HEK293 (cell line): Measurements from ENCODE around the gene CABP4.

ENCODE experiments used
- CTCF ChIA-PET: fragments of 350-600 bp; formaldehyde crosslinking; extraction: SDS; loops from one replicate; lab custom pipeline; 2021; ENCODE audit warnings: antibody characterized with exemption; lab: Yijun Ruan, JAX
- POLR2A ChIA-PET: fragments of 300-600 bp; formaldehyde crosslinking; extraction: SDS; loops from one replicate; lab custom pipeline; 2020; ENCODE audit warnings: antibody characterized with exemption, inconsistent platforms; lab: Yijun Ruan, JAX
- H3K27ac ChIP-seq: fragments of 200-500 bp; sonication (Bioruptor generic); 2 replicates; pipeline ENCODE4 v1.5.1; 2014; ENCODE audit warnings: low read depth, low read length, control low read depth, inconsistent platforms; ENCODE audit errors: extremely low read depth
- H3K36me3 ChIP-seq, 2 experiments: fragments of 200-500 bp in 1 of 2; sonication (Bioruptor generic) in 1 of 2; 1 replicate in 1 of 2; 2 replicates in 1 of 2; pipeline ENCODE4 v1.5.1; 2014 to 2017; ENCODE audit warnings: inconsistent platforms in 2 of 2, low read length in 2 of 2; ENCODE audit not compliant: control insufficient read depth in 2 of 2, insufficient read depth in 1 of 2
- H3K4me1 ChIP-seq: fragments of 200-500 bp; sonication (Bioruptor generic); 2 replicates; pipeline ENCODE4 v1.5.1; 2014; ENCODE audit warnings: mild to moderate bottlenecking, low read length, inconsistent platforms; ENCODE audit not compliant: control insufficient read depth, insufficient read depth
- H3K4me3 ChIP-seq: 2 replicates; pipeline ENCODE4 v1.5.1; 2011; ENCODE audit warnings: low read depth, mild to moderate bottlenecking, control low read depth, low read length, moderate library complexity
- H3K9me3 ChIP-seq: fragments of 200-500 bp; sonication (Bioruptor generic); 2 replicates; pipeline ENCODE4 v1.5.1; 2014; ENCODE audit warnings: low read depth, low read length, inconsistent platforms; ENCODE audit not compliant: control insufficient read depth, insufficient read depth
- SETDB1 ChIP-seq: IDR thresholded peaks from one replicate; pipeline ENCODE4 v1.6.1; 2017; ENCODE audit warnings: mild to moderate bottlenecking, low read length, moderate library complexity, mixed read lengths; ENCODE audit not compliant: insufficient read length
- YY2 ChIP-seq: fragments of 450-650 bp; formaldehyde crosslinking; IDR thresholded peaks from 2 replicates; pipeline ENCODE4 v1.5.1; 2016; ENCODE audit warnings: missing biosample characterization, missing genetic modification characterization
- ZEB2 ChIP-seq: fragments of 450-650 bp; formaldehyde crosslinking; IDR thresholded peaks from 2 replicates; pipeline ENCODE4 v1.5.1; 2016; ENCODE audit warnings: missing biosample characterization, missing genetic modification characterization
- ZNF133 ChIP-seq: fragments of 450-650 bp; formaldehyde crosslinking; IDR thresholded peaks from 2 replicates; pipeline ENCODE4 v1.5.1; 2016; ENCODE audit warnings: missing biosample characterization, missing genetic modification characterization
- ZNF138 ChIP-seq: fragments of 450-650 bp; formaldehyde crosslinking; IDR thresholded peaks from 2 replicates; pipeline ENCODE4 v1.5.1; 2016; ENCODE audit warnings: missing biosample characterization, missing genetic modification characterization, borderline replicate concordance
- ZNF169 ChIP-seq: fragments of 450-650 bp; formaldehyde crosslinking; IDR thresholded peaks from 2 replicates; pipeline ENCODE4 v1.5.1; 2016; ENCODE audit warnings: missing biosample characterization, missing genetic modification characterization
- ZNF2 ChIP-seq: fragments of 450-650 bp; formaldehyde crosslinking; IDR thresholded peaks from 2 replicates; pipeline ENCODE4 v1.5.1; 2016; ENCODE audit warnings: missing biosample characterization, missing genetic modification characterization
- ZNF274 ChIP-seq, 2 experiments: fragments of 200-500 bp in 1 of 2; fragments of 450-650 bp in 1 of 2; sonication (Bioruptor generic) in 1 of 2; formaldehyde crosslinking in 1 of 2; IDR thresholded peaks; 2 replicates each; pipeline versions ENCODE4 v1.5.1 to v1.6.1; 2014 to 2016; ENCODE audit warnings: borderline replicate concordance in 1 of 2, inconsistent platforms in 1 of 2, low read length in 1 of 2, missing biosample characterization in 1 of 2, missing genetic modification characterization in 1 of 2
- ZNF335 ChIP-seq: fragments of 450-650 bp; formaldehyde crosslinking; conservative IDR thresholded peaks from 2 replicates; pipeline ENCODE4 v1.5.1; 2016; ENCODE audit warnings: missing biosample characterization, missing genetic modification characterization
- ZNF391 ChIP-seq: fragments of 450-650 bp; formaldehyde crosslinking; IDR thresholded peaks from 2 replicates; pipeline ENCODE4 v1.5.1; 2016; ENCODE audit warnings: low read depth, missing biosample characterization, missing genetic modification characterization, borderline replicate concordance
- ZNF404 ChIP-seq: fragments of 450-650 bp; formaldehyde crosslinking; IDR thresholded peaks from 2 replicates; pipeline ENCODE4 v1.5.1; 2017; ENCODE audit warnings: missing biosample characterization, missing genetic modification characterization
- ZNF433 ChIP-seq: fragments of 450-650 bp; formaldehyde crosslinking; IDR thresholded peaks from 2 replicates; pipeline ENCODE4 v1.5.1; 2016; ENCODE audit warnings: missing biosample characterization, missing genetic modification characterization, low read depth
- ZNF555 ChIP-seq: fragments of 450-650 bp; formaldehyde crosslinking; conservative IDR thresholded peaks from 2 replicates; pipeline ENCODE4 v1.5.1; 2017; ENCODE audit warnings: missing biosample characterization, mild to moderate bottlenecking, missing genetic modification characterization, inconsistent platforms
- ZNF664 ChIP-seq: fragments of 450-650 bp; formaldehyde crosslinking; IDR thresholded peaks from 2 replicates; pipeline ENCODE4 v1.5.1; 2016; ENCODE audit warnings: missing biosample characterization, missing genetic modification characterization
- ZNF777 ChIP-seq: fragments of 450-650 bp; formaldehyde crosslinking; IDR thresholded peaks from 2 replicates; pipeline ENCODE4 v1.5.1; 2017; ENCODE audit warnings: missing biosample characterization, missing genetic modification characterization, borderline replicate concordance
- ZNF792 ChIP-seq: fragments of 450-650 bp; formaldehyde crosslinking; IDR thresholded peaks from 2 replicates; pipeline ENCODE4 v1.5.1; 2016; ENCODE audit warnings: missing biosample characterization, missing genetic modification characterization
- TF ChIP-seq, protein P1 (sequence below): fragments of 450-650 bp; formaldehyde crosslinking; IDR thresholded peaks from 2 replicates; pipeline ENCODE4 v1.5.1; 2016; ENCODE audit warnings: missing biosample characterization, missing genetic modification characterization
- TF ChIP-seq, protein P2 (sequence below): IDR thresholded peaks from 2 replicates; pipeline ENCODE4 v1.6.1; 2011; ENCODE audit warnings: mild to moderate bottlenecking, low read depth, low read length, borderline replicate concordance
- TF ChIP-seq, protein P3 (sequence below): fragments of 450-650 bp; formaldehyde crosslinking; IDR thresholded peaks from 2 replicates; pipeline ENCODE4 v1.5.1; 2016; ENCODE audit warnings: missing biosample characterization, missing genetic modification characterization
- TF ChIP-seq, protein P4 (sequence below): fragments of 450-650 bp; formaldehyde crosslinking; IDR thresholded peaks from 2 replicates; pipeline ENCODE4 v1.5.1; 2016; ENCODE audit warnings: missing biosample characterization, missing genetic modification characterization

The CABP4 gene

DNA sequence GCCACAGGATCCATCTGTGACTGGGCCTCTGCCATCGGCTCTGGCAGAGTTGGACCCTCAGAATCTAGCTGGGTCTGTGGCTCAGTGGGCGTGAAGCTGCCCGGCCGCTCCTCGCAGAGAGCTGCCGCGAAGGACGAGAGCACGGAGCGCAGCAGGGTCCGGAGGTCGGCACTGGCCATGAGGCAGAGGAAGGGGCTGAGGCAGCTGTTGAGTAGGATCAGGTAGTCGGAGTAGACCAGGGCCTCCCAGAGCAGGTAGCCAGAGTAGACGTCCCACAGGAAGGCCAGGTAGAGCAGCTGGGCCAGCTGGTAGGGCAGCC is 3.5 kb upstream of the CABP4 start:
- H3K27ac ChIP-seq: no peak overlapping the region
- no peaks in the 10 kb centered on the region for H3K36me3 ChIP-seq
- H3K4me3 ChIP-seq: no peak overlapping the region
- TF ChIP-seq ZNF792 (tag by site-specific recombination) (no peak), ZNF777 (tag by site-specific recombination) (no peak), SETDB1 (no peak), YY2 (tag by site-specific recombination) (no peak), ZNF664 (tag by site-specific recombination) (no peak), ZNF133 (tag by site-specific recombination) (no peak), ZNF2 (tag by site-specific recombination) (no peak)
- TF ChIP-seq, protein P1, sequence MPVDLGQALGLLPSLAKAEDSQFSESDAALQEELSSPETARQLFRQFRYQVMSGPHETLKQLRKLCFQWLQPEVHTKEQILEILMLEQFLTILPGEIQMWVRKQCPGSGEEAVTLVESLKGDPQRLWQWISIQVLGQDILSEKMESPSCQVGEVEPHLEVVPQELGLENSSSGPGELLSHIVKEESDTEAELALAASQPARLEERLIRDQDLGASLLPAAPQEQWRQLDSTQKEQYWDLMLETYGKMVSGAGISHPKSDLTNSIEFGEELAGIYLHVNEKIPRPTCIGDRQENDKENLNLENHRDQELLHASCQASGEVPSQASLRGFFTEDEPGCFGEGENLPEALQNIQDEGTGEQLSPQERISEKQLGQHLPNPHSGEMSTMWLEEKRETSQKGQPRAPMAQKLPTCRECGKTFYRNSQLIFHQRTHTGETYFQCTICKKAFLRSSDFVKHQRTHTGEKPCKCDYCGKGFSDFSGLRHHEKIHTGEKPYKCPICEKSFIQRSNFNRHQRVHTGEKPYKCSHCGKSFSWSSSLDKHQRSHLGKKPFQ (tag by site-specific recombination): no peak
- TF ChIP-seq, protein P2, sequence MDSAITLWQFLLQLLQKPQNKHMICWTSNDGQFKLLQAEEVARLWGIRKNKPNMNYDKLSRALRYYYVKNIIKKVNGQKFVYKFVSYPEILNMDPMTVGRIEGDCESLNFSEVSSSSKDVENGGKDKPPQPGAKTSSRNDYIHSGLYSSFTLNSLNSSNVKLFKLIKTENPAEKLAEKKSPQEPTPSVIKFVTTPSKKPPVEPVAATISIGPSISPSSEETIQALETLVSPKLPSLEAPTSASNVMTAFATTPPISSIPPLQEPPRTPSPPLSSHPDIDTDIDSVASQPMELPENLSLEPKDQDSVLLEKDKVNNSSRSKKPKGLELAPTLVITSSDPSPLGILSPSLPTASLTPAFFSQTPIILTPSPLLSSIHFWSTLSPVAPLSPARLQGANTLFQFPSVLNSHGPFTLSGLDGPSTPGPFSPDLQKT: no peak
- ChIA-PET POLR2A (interaction anchor here (1.8 kb wide), 1 partner anchor 15 kb away, joined by 4 read pairs; the partner anchor contains the start of gene PTPRCAP), CTCF (no interaction called here)
- no peaks in the 10 kb centered on the region for H3K9me3 ChIP-seq
- H3K4me1 ChIP-seq: no peaks in the 10 kb centered on the region

DNA sequence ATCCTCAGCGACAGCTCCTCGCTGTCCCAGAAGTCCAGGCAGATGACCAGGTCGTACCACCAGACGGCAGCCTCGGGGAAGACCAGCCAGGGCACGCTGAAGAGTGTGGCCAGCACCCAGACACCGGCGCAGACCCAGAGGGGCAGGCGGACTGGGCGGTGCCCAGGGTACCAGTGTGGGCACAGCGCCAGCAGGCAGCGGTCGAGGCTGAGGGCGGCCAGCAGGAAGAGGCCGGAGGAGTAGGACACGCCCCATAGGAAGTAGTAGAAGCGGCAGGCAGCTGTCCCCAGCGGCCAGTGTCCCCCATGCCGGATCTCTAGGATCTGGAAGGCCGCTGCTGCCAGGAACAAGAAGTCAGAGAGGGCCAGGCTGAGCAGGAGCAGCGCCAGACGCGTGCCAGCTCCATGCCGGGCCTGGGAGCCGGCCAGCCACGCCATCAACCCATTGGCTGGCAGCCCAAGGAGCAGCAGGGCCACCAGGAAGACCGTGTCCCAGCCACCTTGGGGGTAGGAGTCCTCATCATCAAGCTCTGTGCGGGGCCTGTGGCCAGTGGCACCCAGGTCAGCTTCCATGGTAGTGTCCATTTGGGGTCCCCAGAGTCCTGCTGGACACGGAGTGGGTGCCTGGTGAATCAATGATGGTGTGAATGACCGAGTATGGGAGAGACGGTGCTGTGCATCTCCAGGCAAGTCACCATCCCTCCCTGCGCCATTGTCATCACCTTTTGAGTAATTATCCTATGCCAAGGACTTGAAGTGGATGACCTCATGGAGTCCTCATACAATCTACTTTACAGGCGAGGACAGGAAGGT is 2.8 kb upstream of the CABP4 start, which contains the start of gene GPR152:
GPR152 (minus strand) TSS at position 589 of the 812 bp plus-strand sequence; CDS start at position 584, 5 bp downstream.
- CTCF ChIA-PET: no interaction called here
- Histone ChIP-seq H3K36me3 (no peaks in the 10 kb centered on the region), H3K9me3 (no peaks in the 10 kb centered on the region)

DNA sequence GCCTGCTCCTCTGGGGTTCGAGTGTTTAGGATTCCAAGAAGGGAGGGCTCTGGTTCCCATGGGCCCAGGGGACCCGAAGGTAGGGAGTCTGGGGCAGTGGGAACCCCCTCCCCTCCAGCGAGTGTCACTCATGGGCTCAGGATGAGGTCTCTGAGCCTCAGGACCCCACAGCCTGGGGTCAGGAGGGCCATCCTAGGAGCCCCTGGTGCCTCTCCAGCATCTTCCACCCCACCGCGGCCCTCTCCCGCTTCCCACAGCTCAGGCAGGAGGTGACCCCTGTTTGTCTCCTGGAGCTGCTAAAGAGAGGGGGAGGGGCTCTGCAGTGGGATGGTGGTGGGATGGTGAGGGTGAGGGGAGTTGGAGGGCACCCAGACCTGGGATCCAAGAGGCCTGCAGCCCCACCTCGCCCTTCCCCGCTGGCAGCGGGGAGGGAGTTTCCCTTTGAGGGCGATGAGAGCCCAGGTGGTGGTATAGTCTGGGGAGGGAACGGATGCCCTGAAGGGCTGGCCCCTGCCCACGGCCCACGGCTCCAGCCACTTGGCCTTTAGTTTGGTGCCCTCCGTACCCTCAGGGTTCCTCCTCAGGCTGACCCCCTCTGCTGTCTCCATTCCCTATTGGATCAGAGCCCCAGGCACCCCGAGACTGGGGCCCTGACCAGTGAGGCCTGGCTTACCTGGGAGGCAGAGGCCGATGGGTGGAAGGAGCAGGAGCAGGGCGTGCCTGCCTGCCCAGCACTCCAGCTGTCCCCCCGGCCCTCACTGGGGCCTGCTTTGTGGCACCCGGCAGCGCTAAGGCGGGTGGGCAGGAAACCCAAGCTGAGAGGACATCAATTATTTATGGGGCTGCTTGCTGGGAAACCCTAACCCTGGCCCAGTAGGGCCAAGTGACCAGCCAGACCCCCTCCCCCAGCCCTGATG is 1.1 kb upstream of the CABP4 start:
- Histone ChIP-seq H3K4me3 (no peak overlapping the region), H3K4me1 (no peaks in the 10 kb centered on the region), H3K27ac (no peak overlapping the region), H3K9me3 (no peaks in the 10 kb centered on the region), H3K36me3 (no peaks in the 10 kb centered on the region)
- ChIA-PET POLR2A (no interaction called here), CTCF (no interaction called here)
- TF ChIP-seq ZNF133 (tag by site-specific recombination) (no peak), ZNF169 (tag by site-specific recombination) (no peak), ZEB2 (tag by site-specific recombination) (no peak), ZNF138 (tag by site-specific recombination) (no peak), ZNF555 (tag by site-specific recombination) (no peak), ZNF404 (tag by site-specific recombination) (no peak)
- TF ChIP-seq, protein P3, sequence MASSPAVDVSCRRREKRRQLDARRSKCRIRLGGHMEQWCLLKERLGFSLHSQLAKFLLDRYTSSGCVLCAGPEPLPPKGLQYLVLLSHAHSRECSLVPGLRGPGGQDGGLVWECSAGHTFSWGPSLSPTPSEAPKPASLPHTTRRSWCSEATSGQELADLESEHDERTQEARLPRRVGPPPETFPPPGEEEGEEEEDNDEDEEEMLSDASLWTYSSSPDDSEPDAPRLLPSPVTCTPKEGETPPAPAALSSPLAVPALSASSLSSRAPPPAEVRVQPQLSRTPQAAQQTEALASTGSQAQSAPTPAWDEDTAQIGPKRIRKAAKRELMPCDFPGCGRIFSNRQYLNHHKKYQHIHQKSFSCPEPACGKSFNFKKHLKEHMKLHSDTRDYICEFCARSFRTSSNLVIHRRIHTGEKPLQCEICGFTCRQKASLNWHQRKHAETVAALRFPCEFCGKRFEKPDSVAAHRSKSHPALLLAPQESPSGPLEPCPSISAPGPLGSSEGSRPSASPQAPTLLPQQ (tag by site-specific recombination): no peak

More for the DNA sequence above, 2.8 kb upstream of the CABP4 start, which contains the start of gene GPR152:
- POLR2A ChIA-PET: interaction anchor here (0.6 to 1.1 kb wide), 2 partner anchors 50 to 223 kb away, joined by 3 read pairs; partner anchors contain the start of gene PPP1CA
- Histone ChIP-seq H3K27ac (no peak within 1 kb of the TSS), H3K4me3 (no peak within 1 kb of the TSS), H3K4me1 (no peaks in the 10 kb centered on the region)
- TF ChIP-seq ZNF433 (tag by site-specific recombination) (no peak), ZNF664 (tag by site-specific recombination) (no peak), ZNF335 (tag by site-specific recombination) (no peak), ZNF274 (IDR thresholded peaks at IDR 0.05; ENCODE audit: low read length) (no peak), ZNF274 (tag by site-specific recombination; IDR thresholded peaks at IDR 0.05; ENCODE audit: borderline replicate concordance) (no peak), ZNF391 (no peak)
- TF ChIP-seq, protein P4, sequence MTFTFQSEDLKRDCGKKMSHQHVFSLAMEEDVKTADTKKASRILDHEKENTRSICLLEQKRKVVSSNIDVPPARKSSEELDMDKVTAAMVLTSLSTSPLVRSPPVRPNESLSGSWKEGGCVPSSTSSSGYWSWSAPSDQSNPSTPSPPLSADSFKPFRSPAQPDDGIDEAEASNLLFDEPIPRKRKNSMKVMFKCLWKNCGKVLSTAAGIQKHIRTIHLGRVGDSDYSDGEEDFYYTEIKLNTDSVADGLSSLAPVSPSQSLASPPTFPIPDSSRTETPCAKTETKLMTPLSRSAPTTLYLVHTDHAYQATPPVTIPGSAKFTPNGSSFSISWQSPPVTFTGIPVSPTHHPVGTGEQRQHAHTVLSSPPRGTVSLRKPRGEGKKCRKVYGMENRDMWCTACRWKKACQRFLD (tag by site-specific recombination): no peak
